ENCODE measurements around the gene DOCK4.

DOCK4 gene

GRCh38 chr7:111758332-111758731 lies 447.9 kb downstream of the DOCK4 start:
- DNase-seq (ENCODE audit: low spot score): no peak
- no peak for TF ChIP-seq CTCF (IDR thresholded peaks at IDR 0.05; ENCODE audit: extremely low read depth, missing control alignments)

DNA sequence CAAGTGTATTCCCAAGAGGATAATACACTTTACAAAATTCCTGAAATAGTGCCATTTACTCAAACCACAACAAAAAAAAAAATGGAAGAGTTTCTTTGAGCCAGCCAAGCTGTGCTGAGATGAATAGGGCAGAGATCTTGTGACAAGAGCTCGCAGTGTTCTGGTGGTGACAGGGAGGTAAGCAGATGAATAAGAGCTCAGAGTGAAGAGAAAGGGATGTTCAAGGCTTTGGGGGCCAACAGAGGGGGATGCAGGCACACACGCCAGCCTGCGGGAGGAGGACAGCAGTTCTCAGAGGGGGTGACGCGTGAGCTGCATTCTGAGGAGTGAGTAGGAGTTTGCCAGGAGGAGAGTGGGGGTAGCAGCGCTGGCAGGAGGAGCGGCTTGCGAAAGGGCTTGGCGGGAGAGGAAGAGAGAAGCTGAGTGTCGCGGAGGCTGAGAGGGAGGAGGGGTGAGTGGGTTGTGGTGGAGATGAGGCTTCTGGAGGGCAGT lies 449.5 kb downstream of the DOCK4 start:
- no peak for TF ChIP-seq CTCF (IDR thresholded peaks at IDR 0.05; ENCODE audit: extremely low read depth, missing control alignments)
- no peak for DNase-seq (ENCODE audit: low spot score)

- TF ChIP-seq CTCF (IDR thresholded peaks at IDR 0.05; ENCODE audit: extremely low read depth, missing control alignments): no peak
Measured at GRCh38 chr7:111755383-111755782, 450.8 kb downstream of the DOCK4 start.

GRCh38 chr7:111753968-111754367 lies 452.2 kb downstream of the DOCK4 start:
- no peak for DNase-seq (ENCODE audit: low spot score)

More at GRCh38 chr7:111755383-111755782, 450.8 kb downstream of the DOCK4 start:
- no peak for DNase-seq (ENCODE audit: low spot score)

GRCh38 chr7:111752022-111752582 lies 454.1 kb downstream of the DOCK4 start:
- peak; percentile 56 for DNase-seq (ENCODE audit: low spot score)

More at GRCh38 chr7:111753968-111754367, 452.2 kb downstream of the DOCK4 start:
- no peak for TF ChIP-seq CTCF (IDR thresholded peaks at IDR 0.05; ENCODE audit: extremely low read depth, missing control alignments)

GRCh38 chr7:111750878-111751277 lies 455.3 kb downstream of the DOCK4 start:
- no peak for DNase-seq (ENCODE audit: low spot score)
- no peak for TF ChIP-seq CTCF (IDR thresholded peaks at IDR 0.05; ENCODE audit: extremely low read depth, missing control alignments)

More at GRCh38 chr7:111752022-111752582, 454.1 kb downstream of the DOCK4 start:
- TF ChIP-seq CTCF (IDR thresholded peaks at IDR 0.05; ENCODE audit: extremely low read depth, missing control alignments): peak; percentile 69

GRCh38 chr7:111750228-111750627 lies 456.0 kb downstream of the DOCK4 start:
- no peak for TF ChIP-seq CTCF (IDR thresholded peaks at IDR 0.05; ENCODE audit: extremely low read depth, missing control alignments)
- no peak for DNase-seq (ENCODE audit: low spot score)
